ENCODE data around the gene CDH12.
"Not testable (repeated sequence)": the region's sequence is repeated elsewhere in the genome, so short reads cannot be mapped to it uniquely, and the experiment has no call there.

The CDH12 gene

GRCh38 chr5:22010808-22011207 lies 842.3 kb downstream of the CDH12 start:
- not testable (repeated sequence) for DNase-seq (ENCODE audit: low spot score)

- not testable (repeated sequence) for DNase-seq (ENCODE audit: low spot score)
Measured at GRCh38 chr5:22001097-22001496, 852.0 kb downstream of the CDH12 start.

- DNase-seq (ENCODE audit: low spot score), result not testable (repeated sequence)
Measured at GRCh38 chr5:21985799-21986198, 867.3 kb downstream of the CDH12 start.

- DNase-seq (ENCODE audit: low spot score), result not testable (repeated sequence)
Measured at GRCh38 chr5:21951571-21951970, 901.6 kb downstream of the CDH12 start.

- no peak for DNase-seq (ENCODE audit: low spot score)
Measured at GRCh38 chr5:21931116-21931515, 922.0 kb downstream of the CDH12 start.

- DNase-seq (ENCODE audit: low spot score), result no peak
Measured at GRCh38 chr5:21919414-21920022, 933.6 kb downstream of the CDH12 start.

GRCh38 chr5:21918451-21918850 lies 934.7 kb downstream of the CDH12 start:
- no peak for DNase-seq (ENCODE audit: low spot score)

GRCh38 chr5:21910731-21911130 lies 942.4 kb downstream of the CDH12 start:
- DNase-seq (ENCODE audit: low spot score), result no peak

GRCh38 chr5:21895766-21896350 lies 957.3 kb downstream of the CDH12 start:
- DNase-seq (ENCODE audit: low spot score), result no peak

GRCh38 chr5:21893161-21893560 lies 960.0 kb downstream of the CDH12 start:
- no peak for DNase-seq (ENCODE audit: low spot score)

GRCh38 chr5:21889581-21889980 lies 963.6 kb downstream of the CDH12 start:
- no peak for DNase-seq (ENCODE audit: low spot score)

- DNase-seq (ENCODE audit: low spot score), result no peak
Measured at GRCh38 chr5:21882074-21882745, 970.9 kb downstream of the CDH12 start.

- DNase-seq (ENCODE audit: low spot score), result no peak
Measured at GRCh38 chr5:21880164-21880563, 973.0 kb downstream of the CDH12 start.

- no peak for DNase-seq (ENCODE audit: low spot score)
Measured at GRCh38 chr5:21862986-21863385, 990.2 kb downstream of the CDH12 start.

- DNase-seq (ENCODE audit: low spot score), result no peak
Measured at GRCh38 chr5:21858441-21858840, 994.7 kb downstream of the CDH12 start.

GRCh38 chr5:21856987-21857386 lies 996.2 kb downstream of the CDH12 start:
- DNase-seq (ENCODE audit: low spot score), result no peak

GRCh38 chr5:21847300-21847699 lies 1005.8 kb downstream of the CDH12 start:
- DNase-seq (ENCODE audit: low spot score), result no peak

GRCh38 chr5:21844960-21845359 lies 1008.2 kb downstream of the CDH12 start:
- no peak for DNase-seq (ENCODE audit: low spot score)

GRCh38 chr5:21834863-21835262 lies 1018.3 kb downstream of the CDH12 start:
- DNase-seq (ENCODE audit: low spot score), result no peak

- no peak for DNase-seq (ENCODE audit: low spot score)
Measured at GRCh38 chr5:21831145-21831787, 1021.9 kb downstream of the CDH12 start.

- DNase-seq (ENCODE audit: low spot score), result no peak
Measured at GRCh38 chr5:21826884-21827283, 1026.3 kb downstream of the CDH12 start.

- DNase-seq (ENCODE audit: low spot score), result no peak
Measured at GRCh38 chr5:21823588-21823987, 1029.6 kb downstream of the CDH12 start.

- DNase-seq (ENCODE audit: low spot score), result no peak
Measured at GRCh38 chr5:21823076-21823574, 1030.0 kb downstream of the CDH12 start.
